ENCODE measurements around the gene ZNF232.
"Not testable (repeated sequence)": the region's sequence is repeated elsewhere in the genome, so short reads cannot be mapped to it uniquely, and the experiment has no call there.

DNA sequence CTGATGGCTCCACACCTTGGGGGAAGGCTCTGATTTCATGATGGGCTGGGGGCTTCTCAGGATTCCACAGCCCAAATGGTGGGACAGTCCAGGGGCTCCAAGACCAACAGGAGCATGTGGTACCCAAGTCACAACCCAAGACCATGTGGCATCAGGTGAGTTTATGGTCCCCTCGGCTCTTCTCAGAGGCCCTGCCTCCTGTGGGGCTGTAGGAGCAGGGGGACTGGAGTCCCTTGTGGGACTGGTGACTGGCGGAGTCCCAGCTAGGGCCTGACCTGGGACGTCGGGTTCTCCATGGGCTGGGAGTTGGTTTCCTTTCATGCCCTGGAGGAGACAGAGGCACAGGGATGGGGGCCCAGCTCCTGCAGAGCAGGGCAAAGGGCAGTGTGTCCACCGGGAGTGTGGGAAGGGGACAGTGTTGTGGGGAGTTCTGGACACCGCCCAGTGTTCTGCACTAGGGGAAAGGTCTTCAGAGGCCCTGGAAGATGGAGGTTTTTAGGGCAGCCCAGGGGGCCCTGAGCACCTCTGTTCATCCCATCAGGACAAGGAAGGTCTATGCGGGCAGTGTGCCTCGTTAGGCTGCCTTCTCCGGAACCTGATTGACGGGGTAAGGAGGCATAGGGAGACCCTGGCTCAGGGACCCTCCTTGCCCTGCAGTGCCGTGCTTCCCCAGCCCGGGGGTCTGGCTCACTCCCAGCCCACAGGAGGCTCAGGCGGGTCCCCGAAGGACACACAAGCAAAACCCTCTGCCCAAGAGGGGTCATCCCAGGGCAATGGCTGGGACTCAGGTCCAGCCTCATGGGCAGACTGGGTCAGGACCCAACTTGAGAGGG lies 25.1 kb upstream of the ZNF232 start:
- not testable (repeated sequence) for TF ChIP-seq EZH2phosphoT487 (IDR thresholded peaks at IDR 0.05; ENCODE audit: low read length); CTCF (IDR thresholded peaks at IDR 0.05; ENCODE audit: low read length); EZH2 (optimal IDR thresholded peaks at IDR 0.05; ENCODE audit: low read depth, low read length)
